HEK293 (cell line): ENCODE data around the gene EXD3.

Experiments used
- GLI2 ChIP-seq: fragments of 450-650 bp; formaldehyde crosslinking; IDR thresholded peaks from 2 replicates; pipeline ENCODE4; 2017; ENCODE audit warnings: missing biosample characterization, missing genetic modification characterization, low read depth, borderline replicate concordance
- INSM2 ChIP-seq: fragments of 450-650 bp; formaldehyde crosslinking; IDR thresholded peaks from 2 replicates; pipeline ENCODE4 v1.5.1; 2016; ENCODE audit warnings: missing biosample characterization, missing genetic modification characterization
- KLF17 ChIP-seq: fragments of 450-650 bp; formaldehyde crosslinking; IDR thresholded peaks from 2 replicates; pipeline ENCODE4 v1.5.1; 2016; ENCODE audit warnings: missing biosample characterization, missing genetic modification characterization
- MYNN ChIP-seq: fragments of 450-650 bp; formaldehyde crosslinking; IDR thresholded peaks from 2 replicates; pipeline ENCODE4 v1.5.1; 2016; ENCODE audit warnings: missing biosample characterization, missing genetic modification characterization, borderline replicate concordance
- OSR2 ChIP-seq: fragments of 450-650 bp; formaldehyde crosslinking; IDR thresholded peaks from 2 replicates; pipeline ENCODE4 v1.5.1; 2016; ENCODE audit warnings: missing biosample characterization, missing genetic modification characterization
- REST ChIP-seq: fragments of 450-650 bp; formaldehyde crosslinking; IDR thresholded peaks from 2 replicates; pipeline ENCODE4 v1.5.1; 2016; ENCODE audit warnings: missing biosample characterization, missing genetic modification characterization
- SP3 ChIP-seq: fragments of 450-650 bp; formaldehyde crosslinking; IDR thresholded peaks from 2 replicates; pipeline ENCODE4 v1.5.1; 2016; ENCODE audit warnings: missing biosample characterization, missing genetic modification characterization
- ZBTB10 ChIP-seq: fragments of 450-650 bp; formaldehyde crosslinking; IDR thresholded peaks from 2 replicates; pipeline ENCODE4 v1.5.1; 2016; ENCODE audit warnings: missing biosample characterization, missing genetic modification characterization
- ZBTB6 ChIP-seq: fragments of 450-650 bp; formaldehyde crosslinking; IDR thresholded peaks from 2 replicates; pipeline ENCODE4 v1.5.1; 2017; ENCODE audit warnings: missing biosample characterization, missing genetic modification characterization
- ZBTB8A ChIP-seq: fragments of 450-650 bp; formaldehyde crosslinking; IDR thresholded peaks from 2 replicates; pipeline ENCODE4 v1.5.1; 2016; ENCODE audit warnings: missing biosample characterization, missing genetic modification characterization
- ZFP37 ChIP-seq: fragments of 450-650 bp; formaldehyde crosslinking; IDR thresholded peaks from 2 replicates; pipeline ENCODE4 v1.5.1; 2016; ENCODE audit warnings: missing biosample characterization, missing genetic modification characterization
- ZIC2 ChIP-seq: fragments of 450-650 bp; formaldehyde crosslinking; IDR thresholded peaks from 2 replicates; pipeline ENCODE4 v1.5.1; 2016; ENCODE audit warnings: missing biosample characterization, missing genetic modification characterization
- ZNF146 ChIP-seq: fragments of 450-650 bp; formaldehyde crosslinking; IDR thresholded peaks from 2 replicates; pipeline ENCODE4 v1.5.1; 2016; ENCODE audit warnings: missing biosample characterization, missing genetic modification characterization
- ZNF19 ChIP-seq: fragments of 450-650 bp; formaldehyde crosslinking; IDR thresholded peaks from 2 replicates; pipeline ENCODE4; 2016; ENCODE audit warnings: missing biosample characterization, missing genetic modification characterization, low read depth
- ZNF24 ChIP-seq: fragments of 450-650 bp; formaldehyde crosslinking; IDR thresholded peaks from 2 replicates; pipeline ENCODE4 v1.5.1; 2016; ENCODE audit warnings: missing biosample characterization, missing genetic modification characterization
- ZNF248 ChIP-seq: fragments of 450-650 bp; formaldehyde crosslinking; IDR thresholded peaks from 2 replicates; pipeline ENCODE4 v1.5.1; 2017; ENCODE audit warnings: missing biosample characterization, missing genetic modification characterization
- ZNF341 ChIP-seq: fragments of 450-650 bp; formaldehyde crosslinking; IDR thresholded peaks from 2 replicates; pipeline ENCODE4; 2016; ENCODE audit warnings: low read depth, missing biosample characterization, missing genetic modification characterization
- ZNF354C ChIP-seq: fragments of 450-650 bp; formaldehyde crosslinking; IDR thresholded peaks from 2 replicates; pipeline ENCODE4 v1.5.1; 2016; ENCODE audit warnings: missing biosample characterization, missing genetic modification characterization, low read depth, borderline replicate concordance
- ZNF37A ChIP-seq: fragments of 450-650 bp; IDR thresholded peaks from 2 replicates; pipeline ENCODE4 v1.5.1; 2018; ENCODE audit warnings: missing biosample characterization, missing genetic modification characterization
- ZNF398 ChIP-seq: fragments of 450-650 bp; formaldehyde crosslinking; IDR thresholded peaks from 2 replicates; pipeline ENCODE4 v1.5.1; 2017; ENCODE audit warnings: missing biosample characterization, missing genetic modification characterization
- ZNF48 ChIP-seq: fragments of 450-650 bp; formaldehyde crosslinking; IDR thresholded peaks from 2 replicates; pipeline ENCODE4 v1.5.1; 2016; ENCODE audit warnings: missing biosample characterization, missing genetic modification characterization
- ZNF561 ChIP-seq: fragments of 450-650 bp; IDR thresholded peaks from 2 replicates; pipeline ENCODE4 v1.5.1; 2018; ENCODE audit warnings: missing biosample characterization, missing genetic modification characterization, borderline replicate concordance
- ZNF596 ChIP-seq: fragments of 450-650 bp; IDR thresholded peaks from 2 replicates; pipeline ENCODE4 v1.5.0; 2018; ENCODE audit warnings: missing biosample characterization, mild to moderate bottlenecking, missing genetic modification characterization, moderate library complexity
- ZNF621 ChIP-seq: fragments of 450-650 bp; formaldehyde crosslinking; IDR thresholded peaks from 2 replicates; pipeline ENCODE4 v1.5.1; 2017; ENCODE audit warnings: missing biosample characterization, missing genetic modification characterization
- ZNF677 ChIP-seq: fragments of 450-650 bp; IDR thresholded peaks from 2 replicates; pipeline ENCODE4 v1.5.0; 2018; ENCODE audit warnings: missing biosample characterization, mild to moderate bottlenecking, missing genetic modification characterization, moderate library complexity
- ZNF837 ChIP-seq: fragments of 450-650 bp; formaldehyde crosslinking; IDR thresholded peaks from 2 replicates; pipeline ENCODE4 v1.5.1; 2016; ENCODE audit warnings: missing biosample characterization, missing genetic modification characterization
- ZSCAN16 ChIP-seq: fragments of 450-650 bp; formaldehyde crosslinking; IDR thresholded peaks from 2 replicates; pipeline ENCODE4 v1.5.1; 2016; ENCODE audit warnings: missing biosample characterization, missing genetic modification characterization

EXD3 gene

GRCh38 chr9:137286975-137287383 is 136.0 kb downstream of the EXD3 start (continued):
- TF ChIP-seq ZNF677 (tag by site-specific recombination), result no peak
- peak; percentile 57 for TF ChIP-seq ZBTB8A (tag by site-specific recombination)
- TF ChIP-seq ZNF146, result no peak
- TF ChIP-seq SP3, result no peak
- no peak for TF ChIP-seq ZNF837 (tag by site-specific recombination)
- TF ChIP-seq ZNF248, result no peak
- TF ChIP-seq ZNF341 (tag by site-specific recombination), result no peak
- no peak for TF ChIP-seq ZBTB10 (tag by site-specific recombination)
- TF ChIP-seq ZSCAN16 (tag by site-specific recombination), result no peak
- no peak for TF ChIP-seq ZNF621
- no peak for TF ChIP-seq ZBTB6 (tag by site-specific recombination)
- no peak for TF ChIP-seq ZNF596 (tag by site-specific recombination)
- no peak for TF ChIP-seq ZNF354C
- peak; percentile 38; the same call in 1 of the 2 replicates for TF ChIP-seq KLF17 (tag by site-specific recombination)
- no peak for TF ChIP-seq ZNF24 (tag by site-specific recombination)
- no peak for TF ChIP-seq OSR2 (tag by site-specific recombination)
- peak; percentile 59; the same call in 1 of the 2 replicates for TF ChIP-seq ZNF561 (tag by site-specific recombination)
- no peak for TF ChIP-seq ZNF398 (tag by site-specific recombination)
- no peak for TF ChIP-seq GLI2 (tag by site-specific recombination)
- no peak for TF ChIP-seq INSM2 (tag by site-specific recombination)
- no peak for TF ChIP-seq ZNF19 (tag by site-specific recombination)
- TF ChIP-seq ZFP37 (tag by site-specific recombination), result no peak
- TF ChIP-seq ZNF37A (tag by site-specific recombination), result no peak
- TF ChIP-seq ZIC2 (tag by site-specific recombination), result no peak
- no peak; the same call in 1 of the 2 replicates for TF ChIP-seq MYNN
- TF ChIP-seq ZNF48 (tag by site-specific recombination), result no peak
- no peak for TF ChIP-seq REST (tag by site-specific recombination)
